Nephron progenitor cell (in vitro differentiated cells): ENCODE measurements around the gene PCDHGA5.
"Not testable (repeated sequence)": the region's sequence is repeated elsewhere in the genome, so short reads cannot be mapped to it uniquely, and the experiment has no call there.

Experiments
- DNase-seq: peaks from one replicate; pipeline ENCODE4 v3.0.0; 2021
- H3K27ac Mint-ChIP-seq: 2 replicates; pipeline ENCODE4 v1.8.0; 2021; ENCODE audit warnings: mild to moderate bottlenecking, moderate library complexity, mixed read lengths
- H3K27me3 Mint-ChIP-seq: 2 replicates; pipeline ENCODE4 v1.8.0; 2021; ENCODE audit warnings: mild to moderate bottlenecking, low read depth, mixed read lengths; ENCODE audit not compliant: poor library complexity
- H3K36me3 Mint-ChIP-seq: 2 replicates; pipeline ENCODE4 v1.8.0; 2021; ENCODE audit warnings: low read depth, mixed read lengths
- H3K4me1 Mint-ChIP-seq: 2 replicates; pipeline ENCODE4 v1.8.0; 2021; ENCODE audit warnings: mixed read lengths
- H3K4me3 Mint-ChIP-seq: 2 replicates; pipeline ENCODE4 v1.8.0; 2021; ENCODE audit warnings: mild to moderate bottlenecking, moderate library complexity, mixed read lengths
- H3K9me3 Mint-ChIP-seq: 2 replicates; pipeline ENCODE4 v1.8.0; 2021; ENCODE audit warnings: mild to moderate bottlenecking, moderate library complexity, mixed read lengths
- CTCF ChIP-seq: fragments of 200-600 bp; sonication (generic); IDR thresholded peaks from 2 replicates; pipeline ENCODE4 v1.5.0; 2021; ENCODE audit warnings: antibody characterized with exemption

Gene PCDHGA5

GRCh38 chr5:141413540-141414069, 49.6 kb downstream of the PCDHGA5 start:
- Mint-ChIP-seq H3K9me3 (peaks cover 99% of the 10 kb centered on the region), H3K4me3 (peak overlapping the region; percentile 88), H3K27me3 (peaks cover 30% of the 10 kb centered on the region), H3K4me1 (peaks cover 23% of the 10 kb centered on the region), H3K27ac (peak overlapping the region; percentile 81), H3K36me3 (peaks cover 97% of the 10 kb centered on the region)
- DNase-seq: no peak
- no peak for TF ChIP-seq CTCF

GRCh38 chr5:141414548-141415274, 50.7 kb downstream of the PCDHGA5 start:
- DNase-seq, H3K27ac Mint-ChIP-seq: not testable (repeated sequence)
- peaks cover 97% of the 10 kb centered on the region for H3K36me3 Mint-ChIP-seq
- peaks cover 17% of the 10 kb centered on the region for H3K4me1 Mint-ChIP-seq
- peaks cover 99% of the 10 kb centered on the region for H3K9me3 Mint-ChIP-seq
- H3K4me3 Mint-ChIP-seq: peak overlapping the region; percentile 39
- H3K27me3 Mint-ChIP-seq: peaks cover 25% of the 10 kb centered on the region

- DNase-seq, H3K27ac Mint-ChIP-seq: not testable (repeated sequence)
- H3K4me1 Mint-ChIP-seq: peaks cover 16% of the 10 kb centered on the region
- peak overlapping the region; percentile 25 for H3K4me3 Mint-ChIP-seq
- peaks cover 97% of the 10 kb centered on the region for H3K36me3 Mint-ChIP-seq
- peaks cover 25% of the 10 kb centered on the region for H3K27me3 Mint-ChIP-seq
- H3K9me3 Mint-ChIP-seq: peaks cover 99% of the 10 kb centered on the region
Measured at GRCh38 chr5:141415275-141415618, 51.3 kb downstream of the PCDHGA5 start.
